Neural crest cell (in vitro differentiated cells): Measurements from ENCODE around the gene GNG7. TPM values are rescaled to one million over a fixed set of nuclear protein-coding genes. Genes with fewer than 3 reads are reported as not detected.

Experiments used
- DNase-seq: peaks from one replicate; pipeline ENCODE4 v3.0.0; 2021; ENCODE audit warnings: low read depth, mixed read lengths, low spot score
- H3K27ac Mint-ChIP-seq: one replicate; pipeline ENCODE4 v1.8.0; 2021; ENCODE audit warnings: mild to moderate bottlenecking, mixed read lengths; ENCODE audit not compliant: unreplicated experiment
- H3K27me3 Mint-ChIP-seq: 2 replicates; pipeline ENCODE4 v1.8.0; 2021; ENCODE audit warnings: low read depth, mild to moderate bottlenecking, mixed read lengths
- H3K36me3 Mint-ChIP-seq: 2 replicates; pipeline ENCODE4 v1.8.0; 2021; ENCODE audit warnings: low read depth, mild to moderate bottlenecking, mixed read lengths
- H3K4me1 Mint-ChIP-seq: 2 replicates; pipeline ENCODE4 v1.8.0; 2021; ENCODE audit warnings: mixed read lengths
- H3K4me3 Mint-ChIP-seq: one replicate; pipeline ENCODE4 v1.8.0; 2021; ENCODE audit warnings: mild to moderate bottlenecking, mixed read lengths
- H3K9me3 Mint-ChIP-seq: 2 replicates; pipeline ENCODE4 v1.8.0; 2021; ENCODE audit warnings: mixed read lengths
- CTCF ChIP-seq: fragments of 200-600 bp; sonication (generic); conservative IDR thresholded peaks from 2 replicates; pipeline ENCODE4 v1.5.0; 2021; ENCODE audit warnings: antibody characterized with exemption, mild to moderate bottlenecking
- total RNA-seq: library from RNA; stranded (reverse); gene quantifications from 2 replicates; pipeline ENCODE4 v1.2.1, GENCODE V29; 2021

GNG7 gene
- total RNA-seq, 1 donor from 2014 or later: 13.9 TPM

GRCh38 chr19:2636897-2637683, 65.4 kb downstream of the GNG7 start:
- peaks cover 7% of the 10 kb centered on the region for H3K4me1 Mint-ChIP-seq
- H3K4me3 Mint-ChIP-seq: no peak overlapping the region
- no peaks in the 10 kb centered on the region for H3K36me3 Mint-ChIP-seq
- TF ChIP-seq CTCF: peak; percentile 78
- H3K27ac Mint-ChIP-seq: no peak overlapping the region
- peak; percentile 64 for DNase-seq
- H3K27me3 Mint-ChIP-seq: peaks cover 9% of the 10 kb centered on the region
- H3K9me3 Mint-ChIP-seq: no peaks in the 10 kb centered on the region

GRCh38 chr19:2636141-2636896, 66.2 kb downstream of the GNG7 start:
- no peak for TF ChIP-seq CTCF
- H3K27me3 Mint-ChIP-seq: peaks cover 9% of the 10 kb centered on the region
- H3K36me3 Mint-ChIP-seq: no peaks in the 10 kb centered on the region
- H3K4me3 Mint-ChIP-seq: no peak overlapping the region
- no peak for DNase-seq
- H3K9me3 Mint-ChIP-seq: no peaks in the 10 kb centered on the region
- no peak overlapping the region for H3K27ac Mint-ChIP-seq
- H3K4me1 Mint-ChIP-seq: peaks cover 7% of the 10 kb centered on the region

- H3K4me3 Mint-ChIP-seq: no peak overlapping the region
- peaks cover 7% of the 10 kb centered on the region for H3K4me1 Mint-ChIP-seq
- H3K36me3 Mint-ChIP-seq: no peaks in the 10 kb centered on the region
- no peak for TF ChIP-seq CTCF
- DNase-seq: no peak
- H3K27me3 Mint-ChIP-seq: peaks cover 9% of the 10 kb centered on the region
- H3K27ac Mint-ChIP-seq: no peak overlapping the region
- H3K9me3 Mint-ChIP-seq: no peaks in the 10 kb centered on the region
These were observed 67.5 kb downstream of the GNG7 start for GRCh38 chr19:2634960-2635359.

- H3K27me3 Mint-ChIP-seq: peaks cover 9% of the 10 kb centered on the region
- no peak for DNase-seq
- H3K36me3 Mint-ChIP-seq: no peaks in the 10 kb centered on the region
- no peak overlapping the region for H3K4me3 Mint-ChIP-seq
- TF ChIP-seq CTCF: no peak
- no peaks in the 10 kb centered on the region for H3K9me3 Mint-ChIP-seq
- no peak overlapping the region for H3K27ac Mint-ChIP-seq
- H3K4me1 Mint-ChIP-seq: peaks cover 7% of the 10 kb centered on the region
These were observed 68.1 kb downstream of the GNG7 start for GRCh38 chr19:2634228-2634951.

- Mint-ChIP-seq H3K4me3 (no peak overlapping the region), H3K36me3 (no peaks in the 10 kb centered on the region), H3K27me3 (peaks cover 3% of the 10 kb centered on the region), H3K9me3 (no peaks in the 10 kb centered on the region), H3K27ac (peak overlapping the region; percentile 67), H3K4me1 (peaks cover 7% of the 10 kb centered on the region)
- no peak for TF ChIP-seq CTCF
- no peak for DNase-seq
These were observed 68.8 kb downstream of the GNG7 start for GRCh38 chr19:2633693-2634075.
